NCI-H1436 (cell line): ENCODE measurements around the gene SPIRE1.
"Not testable (repeated sequence)": the region's sequence is repeated elsewhere in the genome, so short reads cannot be mapped to it uniquely, and the experiment has no call there.

Source experiments
- DNase-seq: peaks from one replicate; lab custom pipeline; 2025; lab: John Stamatoyannopoulos, UW

The SPIRE1 gene

DNA sequence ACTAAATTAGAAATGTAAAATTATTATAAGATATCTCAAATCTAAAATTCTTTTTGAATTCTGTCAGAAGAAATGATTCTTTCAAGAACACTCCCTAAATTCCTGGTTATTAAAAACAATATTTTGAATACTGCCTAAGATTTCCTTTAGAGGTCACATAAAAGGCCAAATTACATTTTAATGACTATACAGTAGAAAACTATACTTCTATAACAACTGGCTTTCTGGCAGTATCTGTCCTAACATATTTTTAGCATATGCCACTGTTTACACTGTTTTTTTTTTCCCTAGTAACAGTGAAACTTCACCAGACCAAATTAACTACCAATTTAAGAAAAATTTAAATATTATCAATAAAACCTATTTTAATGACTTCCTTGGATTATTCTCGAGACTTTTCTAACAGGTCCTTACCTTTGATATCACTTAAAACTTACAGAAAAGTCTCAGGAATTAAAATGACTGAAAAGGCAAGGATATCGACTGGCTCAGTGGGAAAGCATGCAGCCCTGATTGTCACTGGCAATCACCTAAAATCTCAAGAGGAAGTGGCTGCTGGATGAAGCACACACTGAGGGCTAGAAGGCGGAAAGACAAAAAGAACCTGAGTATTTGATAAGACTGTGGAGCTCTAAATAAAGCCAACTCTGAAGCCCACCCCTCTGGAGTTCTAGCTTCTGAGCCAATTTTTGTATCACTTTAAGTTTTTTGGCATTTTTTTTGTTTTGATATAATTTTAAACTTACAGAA, 59.6 kb downstream of the SPIRE1 start:
- no peak for DNase-seq

DNA sequence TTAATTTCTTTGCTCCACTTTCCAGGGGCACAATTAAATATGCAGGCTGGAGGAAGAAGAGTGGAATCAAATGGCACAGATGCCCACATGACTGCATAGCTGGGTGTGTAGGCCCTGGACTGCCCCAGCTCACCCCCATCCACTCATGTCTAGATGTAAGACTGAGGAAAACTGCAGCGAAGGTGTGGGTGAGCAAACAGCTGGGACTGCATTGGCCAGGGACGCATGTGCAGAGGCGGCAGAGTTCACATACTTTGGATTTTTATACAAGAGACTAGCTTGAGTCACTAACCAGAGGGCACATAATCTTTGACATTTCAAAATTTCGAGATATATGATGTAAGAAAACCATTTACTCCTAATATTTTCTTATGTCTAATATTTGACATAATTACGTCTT, 60.1 kb downstream of the SPIRE1 start:
- DNase-seq: no peak

DNA sequence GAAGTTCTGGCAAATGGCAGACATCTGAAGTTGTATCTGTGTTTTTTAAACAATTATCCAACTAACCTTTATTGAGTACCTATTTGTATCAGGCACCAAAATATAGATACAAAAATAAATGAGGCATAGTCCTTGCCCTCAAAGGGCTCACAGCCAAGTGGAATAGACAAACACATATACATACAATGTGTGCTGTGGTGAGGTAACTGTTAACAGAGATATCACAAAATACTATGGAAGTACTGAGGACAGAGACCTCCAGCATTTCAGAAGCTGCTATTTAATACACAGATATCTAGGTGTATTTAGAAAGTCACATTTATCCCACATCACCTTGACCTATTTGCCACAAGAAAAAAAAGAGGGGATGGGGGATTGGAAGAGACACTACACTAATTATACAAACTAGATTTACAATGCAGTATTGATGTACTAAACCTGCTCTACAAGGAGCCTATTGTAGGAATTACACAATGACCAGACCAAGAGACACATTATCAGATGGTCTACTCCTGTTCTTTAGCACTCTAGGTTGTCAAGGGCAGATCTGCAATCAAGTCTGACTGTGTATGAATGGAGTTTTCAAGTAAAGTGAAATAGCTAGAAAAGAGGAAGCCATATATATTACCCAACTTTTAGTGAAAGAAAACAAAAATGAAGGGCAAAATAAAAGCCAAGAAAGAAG, 62.2 kb downstream of the SPIRE1 start:
- DNase-seq: no peak

DNA sequence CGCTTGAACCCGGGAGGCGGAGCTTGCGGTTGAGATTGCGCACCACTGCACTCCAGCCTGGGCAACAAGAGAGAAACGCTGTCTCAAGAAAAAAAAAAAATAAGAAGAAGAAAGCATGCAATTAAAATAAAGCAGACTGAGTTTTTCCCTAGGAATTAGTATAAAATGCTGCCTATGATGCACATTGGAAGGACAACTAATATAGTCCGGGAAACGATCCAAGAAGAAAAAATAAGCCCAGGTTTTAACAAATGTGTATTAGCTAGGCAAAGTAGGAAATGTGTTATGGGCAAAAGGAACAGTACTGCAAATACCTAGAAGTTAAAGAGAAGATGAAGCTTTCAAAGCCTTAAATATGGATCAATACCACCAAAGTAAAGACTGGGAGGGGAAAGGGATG, 64.0 kb downstream of the SPIRE1 start:
- no peak for DNase-seq

DNA sequence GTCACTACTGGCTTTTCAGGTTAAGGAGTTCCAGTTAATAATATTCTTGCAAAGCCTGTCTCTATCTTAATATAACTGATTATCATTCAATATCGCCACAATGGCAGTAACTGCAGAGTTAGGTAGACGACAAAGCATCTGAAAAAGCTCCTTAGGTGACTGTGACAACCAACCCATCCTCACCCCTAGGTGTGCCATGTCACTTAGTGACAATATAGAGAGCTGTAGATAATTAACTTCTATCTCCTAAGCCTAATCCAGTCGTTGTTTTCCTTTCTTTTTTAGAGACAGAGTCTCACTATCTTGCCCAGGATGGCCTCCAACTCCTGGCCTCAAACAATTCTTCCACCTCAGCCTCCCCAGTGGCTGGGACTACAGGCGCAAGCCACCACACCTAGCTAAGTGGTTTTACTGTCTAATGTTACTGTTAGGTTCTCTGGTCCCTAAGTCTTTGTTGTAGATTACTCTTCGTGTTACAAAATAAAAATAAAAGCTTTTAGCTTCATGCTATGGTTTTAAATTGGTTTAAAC, 65.2 kb downstream of the SPIRE1 start:
- DNase-seq: no peak

DNA sequence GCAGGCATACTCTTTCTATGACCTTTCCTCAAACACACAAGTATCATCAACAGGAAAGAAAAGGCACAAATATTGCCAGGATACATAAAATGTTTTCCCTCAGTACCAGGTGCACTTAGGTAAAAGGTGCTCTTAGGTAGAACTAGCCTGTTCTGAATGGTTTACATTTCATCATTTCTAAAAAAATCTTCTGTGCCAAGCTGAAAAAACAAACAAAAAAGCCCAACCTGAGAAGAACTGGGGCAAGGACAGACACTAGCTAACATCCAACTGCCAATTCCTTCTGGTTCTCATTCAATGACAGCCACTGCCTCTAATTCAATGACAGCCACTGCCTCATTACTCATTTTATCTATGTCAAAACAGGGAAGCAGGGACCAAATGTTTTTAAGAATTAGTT, 68.5 kb downstream of the SPIRE1 start:
- DNase-seq: no peak

DNA sequence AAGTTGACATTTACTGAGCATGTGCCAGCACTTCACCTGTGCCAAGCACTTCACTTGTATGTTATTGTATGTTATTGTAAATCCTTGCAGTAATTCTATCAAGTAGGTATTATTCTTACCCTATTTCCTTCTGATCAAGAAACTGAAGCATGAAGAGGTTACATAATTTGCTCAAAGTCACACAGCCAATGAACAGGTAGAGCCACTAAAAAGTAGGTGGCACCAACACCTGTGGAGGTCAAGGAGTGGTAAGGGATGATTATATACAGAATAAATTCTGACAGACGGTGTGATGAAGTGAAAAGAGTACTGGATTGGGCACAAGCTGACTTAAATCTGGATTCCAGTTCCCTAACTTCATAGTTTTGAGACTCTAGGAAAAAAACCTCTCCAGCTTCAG, 71.0 kb downstream of the SPIRE1 start:
- no peak for DNase-seq

DNA sequence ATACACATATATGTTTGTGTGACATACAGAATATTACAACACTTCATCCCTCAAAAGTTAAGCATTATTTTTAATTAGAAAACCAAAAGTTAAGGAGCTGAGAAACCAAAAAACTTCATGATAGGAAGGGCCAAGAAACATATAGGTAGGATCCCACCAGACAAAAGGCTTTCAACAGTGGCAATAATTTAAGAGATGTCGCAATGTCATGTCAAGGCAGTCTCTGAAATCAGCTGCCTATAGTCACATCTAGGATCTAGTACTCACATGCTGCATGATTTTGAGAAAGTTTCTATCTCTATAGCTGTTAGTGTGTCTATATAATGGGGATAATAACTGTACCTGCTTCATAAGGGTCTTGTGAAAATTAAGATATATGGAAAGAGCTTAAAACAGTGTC, 72.7 kb downstream of the SPIRE1 start:
- DNase-seq: no peak

DNA sequence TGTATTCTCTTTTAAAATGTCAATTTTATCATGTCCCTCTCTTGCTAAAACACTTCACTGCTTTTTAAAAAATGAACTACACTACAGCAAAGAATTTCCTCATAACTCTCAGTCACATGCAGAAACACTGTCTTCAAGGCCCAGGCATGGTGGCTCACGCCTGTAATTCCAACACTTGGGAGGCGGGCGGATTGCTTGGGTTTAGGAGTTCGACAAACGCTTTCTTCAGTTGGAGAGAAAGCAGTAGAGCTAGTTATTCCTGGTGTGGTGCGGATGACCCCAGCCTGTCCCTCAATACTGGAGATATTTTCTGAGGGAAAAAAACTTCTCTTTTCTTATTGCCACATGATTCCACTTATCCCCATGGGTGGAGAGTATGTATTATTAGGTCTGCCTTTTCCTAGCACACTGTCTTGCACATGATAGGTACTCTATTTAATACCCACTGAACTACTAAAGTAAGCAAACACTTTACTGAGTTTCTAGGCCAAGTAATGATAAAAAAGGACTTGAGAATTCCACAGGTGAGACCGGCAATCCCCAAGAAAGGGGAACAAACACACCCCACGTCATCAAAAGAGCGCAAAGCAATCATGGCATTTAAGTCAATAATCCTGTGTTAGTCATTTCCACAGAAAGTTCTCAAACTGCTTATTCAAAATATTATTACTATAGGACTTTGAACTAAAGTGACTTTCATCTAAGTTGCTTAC, 77.1 kb downstream of the SPIRE1 start:
- DNase-seq: no peak

DNA sequence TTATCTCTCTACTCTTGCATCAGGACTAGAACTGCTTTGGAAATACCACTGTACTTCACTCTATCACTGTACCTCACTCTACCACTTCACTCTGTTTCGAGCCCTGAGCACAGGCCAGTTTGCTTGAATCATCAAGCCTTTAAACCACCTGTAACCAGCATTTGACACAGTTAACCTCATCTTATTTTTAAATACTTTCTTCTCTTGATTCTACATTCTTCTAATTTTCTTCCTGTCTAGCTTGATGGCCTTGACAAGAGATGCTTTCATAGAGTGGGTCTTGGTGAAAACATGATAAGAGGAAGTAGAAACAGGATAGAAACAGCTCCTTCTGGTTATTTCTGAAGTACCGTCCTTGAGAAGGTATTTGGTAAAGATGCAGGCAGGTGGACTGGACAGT, 78.1 kb downstream of the SPIRE1 start:
- DNase-seq: no peak

DNA sequence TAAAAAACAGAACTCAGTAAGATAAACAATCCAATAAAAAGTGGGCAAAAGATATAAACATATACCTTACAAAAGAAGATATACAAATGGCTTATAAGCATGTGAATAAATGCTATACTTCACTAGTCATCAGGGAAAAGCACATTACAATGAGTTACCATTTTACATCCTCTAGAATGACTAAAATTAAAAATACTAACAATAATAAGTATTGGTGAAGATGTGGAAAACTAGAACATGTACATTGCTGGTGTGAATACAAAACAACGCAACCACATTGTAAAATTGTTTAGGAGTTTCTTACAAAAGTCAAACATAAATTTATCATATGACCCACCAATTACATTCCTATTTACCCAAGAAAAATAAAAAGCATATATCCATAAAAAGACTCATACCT, 80.1 kb downstream of the SPIRE1 start:
- no peak for DNase-seq

DNA sequence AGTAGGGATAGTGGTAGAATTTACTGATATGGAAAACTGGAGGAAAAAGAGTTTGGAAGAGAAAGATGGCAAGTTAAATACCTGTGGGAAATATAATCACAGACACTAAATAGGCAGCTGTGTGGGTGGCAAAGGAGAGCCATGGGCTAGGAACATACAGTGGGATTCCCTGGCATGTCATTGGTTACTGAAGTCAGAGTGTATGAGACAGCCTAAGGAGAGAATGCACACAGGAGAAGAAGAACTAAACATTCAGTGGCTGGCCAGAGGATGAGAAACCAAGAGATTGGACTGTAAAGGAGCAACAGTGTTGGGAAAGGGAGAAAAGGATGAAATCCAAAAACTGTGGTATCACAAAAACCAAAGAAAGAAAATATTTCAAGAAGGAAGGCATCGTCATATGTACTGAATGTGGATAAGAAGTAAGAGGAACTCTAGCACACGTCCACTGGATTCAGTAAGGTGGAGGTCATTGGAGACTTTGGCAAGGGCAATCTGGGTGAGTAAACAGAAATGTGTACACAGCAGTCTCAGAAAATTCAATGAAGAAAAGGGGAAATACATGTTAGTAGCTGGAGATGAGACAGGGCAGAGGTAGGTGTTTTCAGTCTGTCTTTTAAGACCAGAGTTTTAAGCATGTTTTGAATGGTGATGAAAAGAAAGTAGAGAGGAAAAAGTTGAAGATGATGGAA, 83.3 kb downstream of the SPIRE1 start:
- no peak for DNase-seq

DNA sequence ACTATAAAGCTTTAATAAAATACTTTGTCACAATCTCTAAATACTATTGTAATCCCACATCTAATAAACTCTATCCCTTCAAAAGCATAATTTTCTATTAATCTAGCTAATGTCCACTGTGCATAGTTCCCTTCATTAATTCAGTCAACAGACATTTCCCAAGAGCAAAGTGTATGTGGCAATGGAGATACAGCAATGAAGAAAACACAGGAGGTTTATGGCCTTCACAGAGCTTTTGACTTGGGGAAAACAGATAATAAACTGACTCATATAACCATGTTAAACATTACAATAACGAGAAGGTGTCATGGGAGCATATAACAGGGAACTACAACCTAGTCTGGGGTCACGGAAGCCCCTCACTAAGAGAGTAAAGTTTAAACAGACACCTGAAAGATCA, 86.3 kb downstream of the SPIRE1 start:
- DNase-seq: no peak

DNA sequence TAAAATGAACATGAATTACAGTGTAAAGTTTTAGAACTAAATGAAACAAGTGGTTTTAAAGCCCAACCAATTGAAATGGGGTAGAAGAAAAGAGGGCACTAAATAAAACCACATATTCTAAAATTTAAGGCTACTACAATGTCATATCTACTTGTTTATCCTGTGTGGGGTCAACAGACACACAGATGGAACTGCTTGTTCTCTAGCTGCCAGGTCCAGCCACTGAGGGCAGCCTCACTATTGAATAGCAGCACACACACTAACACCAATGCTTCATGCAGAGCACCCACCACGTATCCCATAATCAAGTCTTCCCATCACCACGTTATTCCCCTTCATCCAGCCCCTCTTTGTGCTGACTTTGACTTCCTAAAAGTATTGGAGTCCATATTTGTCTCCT, 88.1 kb downstream of the SPIRE1 start:
- DNase-seq: no peak

DNA sequence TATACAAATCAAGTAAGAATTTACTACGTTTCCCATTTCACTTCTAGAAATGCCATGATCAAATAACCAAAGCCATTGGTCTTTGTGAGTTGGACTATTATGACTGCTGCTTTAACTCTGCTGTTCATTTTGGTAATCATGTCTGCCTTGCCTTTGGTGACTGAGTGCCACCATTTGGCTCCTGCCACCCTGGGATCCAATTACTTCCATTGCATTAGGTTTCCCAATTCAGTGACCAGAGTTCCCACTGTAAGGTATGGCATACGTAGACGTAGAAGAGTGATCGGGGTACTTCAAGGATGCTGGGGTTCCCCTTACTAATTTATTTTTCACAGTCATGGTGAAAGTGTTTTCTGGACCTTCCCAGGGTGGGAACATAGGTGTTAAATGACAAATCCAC, 90.1 kb downstream of the SPIRE1 start:
- no peak for DNase-seq

DNA sequence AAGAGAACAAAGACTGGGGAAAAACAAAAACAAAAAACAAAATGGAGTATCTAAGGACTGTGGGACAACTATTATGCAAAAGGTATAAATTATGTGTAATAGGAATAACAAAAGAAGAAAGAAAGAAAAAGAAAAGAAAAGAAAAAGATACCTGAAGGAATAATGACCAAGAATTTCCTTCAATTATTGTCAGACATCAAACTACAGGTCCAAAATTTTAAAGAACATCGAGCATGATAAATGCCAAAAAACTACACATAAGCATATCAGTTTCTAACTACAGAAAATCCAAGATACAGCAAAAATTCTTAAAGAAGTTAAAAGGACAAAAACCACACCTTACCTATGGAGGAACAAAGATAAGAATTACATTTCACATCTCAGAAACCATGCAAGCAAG, 93.0 kb downstream of the SPIRE1 start:
- DNase-seq: no peak

DNA sequence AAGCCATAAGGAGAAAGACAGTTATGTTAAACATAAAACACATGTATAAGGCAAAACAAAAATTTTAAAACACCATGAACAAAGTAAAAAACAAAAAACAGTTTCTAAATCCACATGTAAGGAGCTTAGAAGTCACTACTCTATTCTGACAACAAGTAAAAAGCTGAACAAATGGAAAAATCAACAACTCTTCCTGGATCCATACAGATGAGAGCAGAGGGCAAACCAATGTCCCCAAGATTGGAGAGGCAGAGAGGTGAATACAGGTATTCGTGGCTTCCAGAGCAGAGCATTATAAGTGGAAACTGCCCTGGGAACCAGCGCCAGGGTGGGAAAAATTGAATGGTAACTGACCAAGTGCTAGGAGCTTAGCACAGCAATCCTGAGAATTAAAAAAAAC, 93.5 kb downstream of the SPIRE1 start:
- no peak for DNase-seq

DNA sequence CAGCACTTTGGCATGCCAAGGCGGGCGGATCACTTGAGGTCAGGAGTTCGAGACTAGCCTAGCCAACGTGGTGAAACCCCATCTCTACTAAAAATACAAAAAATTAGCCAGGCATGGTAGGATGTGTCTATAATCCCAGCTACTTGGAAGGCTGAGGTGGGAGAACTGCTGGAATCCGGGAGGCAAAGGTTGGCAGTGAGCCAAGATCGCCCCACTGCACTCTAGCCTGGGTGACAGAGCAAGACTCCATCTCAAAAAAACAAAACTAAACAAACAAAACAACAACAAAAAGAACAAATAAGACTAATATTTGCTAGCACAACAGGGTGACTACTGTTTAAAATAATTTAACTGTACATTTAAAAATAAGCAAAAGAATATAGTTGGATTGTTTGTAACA, 97.3 kb downstream of the SPIRE1 start:
- not testable (repeated sequence) for DNase-seq

DNA sequence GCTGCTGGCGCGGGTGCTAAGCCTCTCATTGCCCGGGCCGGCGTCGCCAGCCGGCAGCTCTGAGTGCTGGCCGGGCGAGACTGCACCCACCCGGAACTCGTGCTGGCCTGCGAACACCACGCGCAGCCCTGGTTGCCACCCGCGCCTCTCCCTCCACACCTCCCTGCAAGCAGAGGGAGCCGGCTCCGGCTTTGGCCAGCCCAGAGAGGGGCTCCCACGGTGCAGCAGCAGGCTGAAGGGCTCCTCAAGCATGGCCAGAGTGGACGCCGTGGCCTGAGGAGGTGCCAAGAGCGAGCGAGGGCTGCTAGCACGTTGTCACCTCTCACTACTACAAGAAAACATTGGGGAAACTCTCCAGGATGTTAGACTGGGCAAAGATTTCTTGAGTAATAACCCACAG, 98.6 kb downstream of the SPIRE1 start:
- no peak for DNase-seq

DNA sequence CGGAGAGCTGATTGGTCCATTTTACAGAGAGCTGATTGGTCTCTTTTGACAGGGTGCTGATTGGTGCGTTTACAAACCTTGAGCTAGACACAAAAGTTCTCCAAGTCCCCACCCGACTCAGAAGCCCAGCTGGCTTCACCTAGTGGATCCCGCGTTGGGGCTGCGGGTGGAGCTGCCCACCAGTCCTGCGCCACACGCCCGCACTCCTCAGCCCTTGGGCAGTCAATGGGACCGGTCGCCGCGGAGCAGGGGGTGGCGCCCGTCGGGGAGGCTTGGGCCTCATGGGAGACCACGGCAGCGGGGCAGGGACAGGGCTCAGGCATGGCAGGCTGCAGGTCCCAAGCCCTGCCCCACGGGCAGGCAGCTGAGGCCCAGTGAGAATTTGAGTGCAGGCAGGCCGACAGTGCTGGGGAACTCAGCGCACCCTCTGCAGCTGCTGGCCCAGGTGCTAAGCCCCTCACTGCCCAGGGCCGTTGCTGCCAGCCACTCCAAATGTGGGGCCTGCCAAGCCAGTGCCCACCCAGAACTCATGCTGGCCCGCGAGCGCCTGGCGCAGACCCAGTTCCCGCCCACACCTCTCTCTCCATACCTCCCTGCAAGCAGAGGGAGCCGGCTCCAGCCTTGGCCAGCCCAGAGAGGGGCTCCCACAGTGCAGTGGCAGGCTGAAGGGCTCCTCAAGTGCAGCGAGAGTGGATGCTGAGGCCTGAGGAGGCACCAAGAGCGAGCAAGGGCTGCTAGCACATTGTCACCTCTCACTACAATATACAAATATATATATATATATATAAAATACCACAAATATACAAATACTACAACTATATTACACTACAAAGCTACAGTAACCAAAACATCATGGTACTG, 100.7 kb downstream of the SPIRE1 start:
- DNase-seq: no peak

DNA sequence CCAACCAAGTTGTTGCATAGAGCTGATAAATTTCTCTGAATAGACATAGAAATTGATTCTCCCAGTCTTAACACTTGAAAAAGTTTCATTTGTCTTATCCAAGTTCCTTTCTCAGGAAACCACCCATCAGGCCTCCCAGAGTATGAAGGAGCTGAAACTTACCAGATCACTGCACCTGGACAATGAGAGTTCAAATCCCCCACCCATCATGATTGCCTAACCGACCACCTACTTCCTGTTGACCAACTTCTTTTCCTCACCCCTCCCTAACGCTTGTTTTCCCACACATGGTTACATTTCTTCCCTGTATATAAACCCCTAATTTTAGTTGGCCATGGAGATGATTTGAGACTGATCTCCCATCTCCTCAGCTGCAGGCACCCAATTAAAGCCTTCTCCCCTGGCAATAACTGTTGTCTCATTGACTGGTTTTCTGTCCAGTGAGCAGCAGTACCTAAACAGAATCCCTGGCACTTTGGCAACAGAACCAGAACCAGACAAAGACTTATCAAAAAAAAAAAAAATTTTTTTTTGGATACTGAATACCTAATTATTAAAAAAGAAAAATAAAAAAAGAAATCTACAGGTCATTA, 103.0 kb downstream of the SPIRE1 start:
- no peak for DNase-seq
